GM19035 (cell line): ENCODE data around the gene PHC3.
A peak's percentile ranks its signal among the peaks of the same experiment; 100 is the strongest.

Experiments used
- ATAC-seq: cut with Tn5 transposase; IDR thresholded peaks from one replicate; pipeline ENCODE4 v1.9.1; 2021; ENCODE audit not compliant: unreplicated experiment

Gene PHC3

GRCh38 chr3:170189398-170190256 lies 8.1 kb upstream of the PHC3 start:
- no peak for ATAC-seq

GRCh38 chr3:170180079-170180907 lies 1.2 kb downstream of the PHC3 start:
- peak; percentile 21 for ATAC-seq

GRCh38 chr3:170179432-170179831 lies 2.1 kb downstream of the PHC3 start:
- ATAC-seq: no peak

GRCh38 chr3:170178651-170179050 lies 2.9 kb downstream of the PHC3 start:
- ATAC-seq: peak; percentile 34

- peak; percentile 82 for ATAC-seq
Measured at GRCh38 chr3:170171563-170171962, 10.0 kb downstream of the PHC3 start.

GRCh38 chr3:170164717-170165116 lies 16.8 kb downstream of the PHC3 start:
- no peak for ATAC-seq

GRCh38 chr3:170163956-170164645 lies 17.4 kb downstream of the PHC3 start:
- no peak for ATAC-seq

- ATAC-seq: no peak
Measured at GRCh38 chr3:170162630-170163029, 18.9 kb downstream of the PHC3 start.

GRCh38 chr3:170162052-170162451 lies 19.5 kb downstream of the PHC3 start:
- no peak for ATAC-seq

GRCh38 chr3:170159933-170160332 lies 21.6 kb downstream of the PHC3 start:
- ATAC-seq: no peak

GRCh38 chr3:170159459-170159858 lies 22.1 kb downstream of the PHC3 start:
- ATAC-seq: no peak

- no peak for ATAC-seq
Measured at GRCh38 chr3:170155604-170156003, 25.9 kb downstream of the PHC3 start.

- ATAC-seq: peak; percentile 88
Measured at GRCh38 chr3:170154569-170155143, 26.9 kb downstream of the PHC3 start.

GRCh38 chr3:170154084-170154483 lies 27.4 kb downstream of the PHC3 start:
- ATAC-seq: peak; percentile 11

- no peak for ATAC-seq
Measured at GRCh38 chr3:170151536-170151935, 30.0 kb downstream of the PHC3 start.

- ATAC-seq: no peak
Measured at GRCh38 chr3:170149016-170149415, 32.5 kb downstream of the PHC3 start.

GRCh38 chr3:170145278-170145677 lies 36.3 kb downstream of the PHC3 start:
- no peak for ATAC-seq

GRCh38 chr3:170144437-170144843 lies 37.1 kb downstream of the PHC3 start:
- ATAC-seq: peak; percentile 91

GRCh38 chr3:170142373-170142772 lies 39.2 kb downstream of the PHC3 start:
- ATAC-seq: no peak

- ATAC-seq: no peak
Measured at GRCh38 chr3:170137986-170138385, 43.5 kb downstream of the PHC3 start.

- no peak for ATAC-seq
Measured at GRCh38 chr3:170132335-170132734, 49.2 kb downstream of the PHC3 start.
